HepG2 (cell line): Measurements from ENCODE around the gene GCN1. TPM values are rescaled to one million over a fixed set of nuclear protein-coding genes. Genes with fewer than 3 reads are reported as not detected.

Source experiments
- CC2D1A ChIP-seq: sonication (generic); formaldehyde crosslinking; IDR thresholded peaks from 2 replicates; pipeline ENCODE4 v1.8.1; 2023; ENCODE audit warnings: mild to moderate bottlenecking, missing genetic modification reagents
- GLI4 ChIP-seq: sonication (generic); formaldehyde crosslinking; IDR thresholded peaks from 2 replicates; pipeline ENCODE4 v1.5.1; 2020; ENCODE audit warnings: missing genetic modification reagents, mild to moderate bottlenecking, moderate library complexity, borderline replicate concordance
- HDAC6 ChIP-seq: fragments of 200-600 bp; sonication (generic); IDR thresholded peaks from 2 replicates; pipeline ENCODE4 v1.7.0; 2017; ENCODE audit warnings: mild to moderate bottlenecking, antibody characterized with exemption, low read length, low read depth
- KAT7 ChIP-seq: IDR thresholded peaks from 2 replicates; pipeline ENCODE4 v1.6.1; 2018; ENCODE audit warnings: borderline replicate concordance, missing compliant biosample characterization
- KMT2B ChIP-seq: IDR thresholded peaks from 2 replicates; pipeline ENCODE4 v1.6.1; 2016; ENCODE audit warnings: missing genetic modification reagents, missing compliant biosample characterization
- MZF1 ChIP-seq: sonication (generic); formaldehyde crosslinking; IDR thresholded peaks from 2 replicates; pipeline ENCODE4 v1.8.1; 2023; ENCODE audit warnings: mild to moderate bottlenecking, missing genetic modification reagents, borderline replicate concordance
- NFRKB ChIP-seq: fragments of 450-650 bp; IDR thresholded peaks from 2 replicates; pipeline ENCODE4 v1.6.1; 2017
- NONO ChIP-seq, 2 experiments: fragments of 450-650 bp in 1 of 2; sonication (generic) in 1 of 2; formaldehyde crosslinking in 1 of 2; IDR thresholded peaks in 1 of 2; conservative IDR thresholded peaks in 1 of 2; 2 replicates each; pipeline versions ENCODE4 v1.6.1 to v1.8.0; 2017 to 2022; ENCODE audit warnings: mild to moderate bottlenecking in 1 of 2, missing genetic modification reagents in 1 of 2, moderate library complexity in 1 of 2
- SATB2 ChIP-seq: sonication (generic); formaldehyde crosslinking; IDR thresholded peaks from 2 replicates; pipeline ENCODE4 v1.5.0; 2020; ENCODE audit warnings: missing genetic modification reagents
- SSRP1 ChIP-seq: IDR thresholded peaks from 2 replicates; pipeline ENCODE4 v1.6.1; 2016; ENCODE audit warnings: control low read depth
- ZBTB14 ChIP-seq: sonication (generic); formaldehyde crosslinking; IDR thresholded peaks from 2 replicates; pipeline ENCODE4 v1.4.0; 2020; ENCODE audit warnings: missing genetic modification reagents
- ZNF280D ChIP-seq: sonication (generic); formaldehyde crosslinking; IDR thresholded peaks from 2 replicates; pipeline ENCODE4 v1.5.1; 2020; ENCODE audit warnings: mild to moderate bottlenecking, missing genetic modification reagents
- ZNF282 ChIP-seq: fragments of 450-650 bp; IDR thresholded peaks from 2 replicates; pipeline ENCODE4 v1.6.1; 2018; ENCODE audit not compliant: partially characterized antibody
- ZNF350 ChIP-seq: sonication (generic); formaldehyde crosslinking; IDR thresholded peaks from 2 replicates; pipeline ENCODE4 v1.4.0; 2020; ENCODE audit warnings: mild to moderate bottlenecking, low read depth, missing genetic modification reagents, borderline replicate concordance
- ZNF446 ChIP-seq: sonication (generic); formaldehyde crosslinking; IDR thresholded peaks from 2 replicates; pipeline ENCODE4 v1.5.0; 2020; ENCODE audit warnings: mild to moderate bottlenecking, missing genetic modification reagents
- ZNF543 ChIP-seq: sonication (generic); formaldehyde crosslinking; IDR thresholded peaks from 2 replicates; pipeline ENCODE4 v1.4.0; 2020; ENCODE audit warnings: mild to moderate bottlenecking, missing genetic modification reagents
- ZNF546 ChIP-seq: sonication (generic); formaldehyde crosslinking; conservative IDR thresholded peaks from 2 replicates; pipeline ENCODE4 v1.8.1; 2023; ENCODE audit warnings: mild to moderate bottlenecking, missing genetic modification reagents
- ZNF678 ChIP-seq: sonication (generic); formaldehyde crosslinking; IDR thresholded peaks from 2 replicates; pipeline ENCODE4 v1.4.0; 2020; ENCODE audit warnings: mild to moderate bottlenecking, missing genetic modification reagents
- polyA plus RNA-seq, 8 experiments: library from polyadenylated mRNA; depleted of rRNA in 3 of 8; stranded (reverse) in 7 of 8; unstranded in 1 of 8; fragments of >200 nt; fragmentation: Illumina TruSeq in 4 of 8; extraction: Trizol in 4 of 8; gene quantifications; 2 replicates each; pipeline versions ENCODE4 v1.2.1 to v1.2.3, GENCODE V29; 2011 to 2016; ENCODE audit warnings: low read depth in 4 of 8, missing spikeins in 1 of 8, mixed read lengths in 1 of 8; ENCODE audit not compliant: insufficient read depth in 1 of 8
- total RNA-seq, 5 experiments: library from RNA; depleted of rRNA; stranded (reverse); fragments of >200 nt; fragmentation: Illumina TruSeq; extraction: Trizol; gene quantifications; 2 replicates each; pipeline ENCODE4 v1.2.3, GENCODE V29; 2016; ENCODE audit warnings: low read depth in 1 of 5
- TF ChIP-seq, protein P1 (sequence below): sonication (generic); formaldehyde crosslinking; IDR thresholded peaks from one replicate; pipeline ENCODE4 v1.5.1; 2020; ENCODE audit warnings: mild to moderate bottlenecking, missing genetic modification reagents; ENCODE audit errors: not compliant biosample characterization

The GCN1 gene
- total and polyA plus RNA-seq, 2 of the 13 experiments (the other 11 are each of a cell fraction or from before 2014, with no cell fraction given) = 58.2 to 83.0 TPM

GRCh38 chr12:120116441-120116791, 78.1 kb downstream of the GCN1 start, which contains the start of gene RAB35 (continued):
- TF ChIP-seq, protein P1, sequence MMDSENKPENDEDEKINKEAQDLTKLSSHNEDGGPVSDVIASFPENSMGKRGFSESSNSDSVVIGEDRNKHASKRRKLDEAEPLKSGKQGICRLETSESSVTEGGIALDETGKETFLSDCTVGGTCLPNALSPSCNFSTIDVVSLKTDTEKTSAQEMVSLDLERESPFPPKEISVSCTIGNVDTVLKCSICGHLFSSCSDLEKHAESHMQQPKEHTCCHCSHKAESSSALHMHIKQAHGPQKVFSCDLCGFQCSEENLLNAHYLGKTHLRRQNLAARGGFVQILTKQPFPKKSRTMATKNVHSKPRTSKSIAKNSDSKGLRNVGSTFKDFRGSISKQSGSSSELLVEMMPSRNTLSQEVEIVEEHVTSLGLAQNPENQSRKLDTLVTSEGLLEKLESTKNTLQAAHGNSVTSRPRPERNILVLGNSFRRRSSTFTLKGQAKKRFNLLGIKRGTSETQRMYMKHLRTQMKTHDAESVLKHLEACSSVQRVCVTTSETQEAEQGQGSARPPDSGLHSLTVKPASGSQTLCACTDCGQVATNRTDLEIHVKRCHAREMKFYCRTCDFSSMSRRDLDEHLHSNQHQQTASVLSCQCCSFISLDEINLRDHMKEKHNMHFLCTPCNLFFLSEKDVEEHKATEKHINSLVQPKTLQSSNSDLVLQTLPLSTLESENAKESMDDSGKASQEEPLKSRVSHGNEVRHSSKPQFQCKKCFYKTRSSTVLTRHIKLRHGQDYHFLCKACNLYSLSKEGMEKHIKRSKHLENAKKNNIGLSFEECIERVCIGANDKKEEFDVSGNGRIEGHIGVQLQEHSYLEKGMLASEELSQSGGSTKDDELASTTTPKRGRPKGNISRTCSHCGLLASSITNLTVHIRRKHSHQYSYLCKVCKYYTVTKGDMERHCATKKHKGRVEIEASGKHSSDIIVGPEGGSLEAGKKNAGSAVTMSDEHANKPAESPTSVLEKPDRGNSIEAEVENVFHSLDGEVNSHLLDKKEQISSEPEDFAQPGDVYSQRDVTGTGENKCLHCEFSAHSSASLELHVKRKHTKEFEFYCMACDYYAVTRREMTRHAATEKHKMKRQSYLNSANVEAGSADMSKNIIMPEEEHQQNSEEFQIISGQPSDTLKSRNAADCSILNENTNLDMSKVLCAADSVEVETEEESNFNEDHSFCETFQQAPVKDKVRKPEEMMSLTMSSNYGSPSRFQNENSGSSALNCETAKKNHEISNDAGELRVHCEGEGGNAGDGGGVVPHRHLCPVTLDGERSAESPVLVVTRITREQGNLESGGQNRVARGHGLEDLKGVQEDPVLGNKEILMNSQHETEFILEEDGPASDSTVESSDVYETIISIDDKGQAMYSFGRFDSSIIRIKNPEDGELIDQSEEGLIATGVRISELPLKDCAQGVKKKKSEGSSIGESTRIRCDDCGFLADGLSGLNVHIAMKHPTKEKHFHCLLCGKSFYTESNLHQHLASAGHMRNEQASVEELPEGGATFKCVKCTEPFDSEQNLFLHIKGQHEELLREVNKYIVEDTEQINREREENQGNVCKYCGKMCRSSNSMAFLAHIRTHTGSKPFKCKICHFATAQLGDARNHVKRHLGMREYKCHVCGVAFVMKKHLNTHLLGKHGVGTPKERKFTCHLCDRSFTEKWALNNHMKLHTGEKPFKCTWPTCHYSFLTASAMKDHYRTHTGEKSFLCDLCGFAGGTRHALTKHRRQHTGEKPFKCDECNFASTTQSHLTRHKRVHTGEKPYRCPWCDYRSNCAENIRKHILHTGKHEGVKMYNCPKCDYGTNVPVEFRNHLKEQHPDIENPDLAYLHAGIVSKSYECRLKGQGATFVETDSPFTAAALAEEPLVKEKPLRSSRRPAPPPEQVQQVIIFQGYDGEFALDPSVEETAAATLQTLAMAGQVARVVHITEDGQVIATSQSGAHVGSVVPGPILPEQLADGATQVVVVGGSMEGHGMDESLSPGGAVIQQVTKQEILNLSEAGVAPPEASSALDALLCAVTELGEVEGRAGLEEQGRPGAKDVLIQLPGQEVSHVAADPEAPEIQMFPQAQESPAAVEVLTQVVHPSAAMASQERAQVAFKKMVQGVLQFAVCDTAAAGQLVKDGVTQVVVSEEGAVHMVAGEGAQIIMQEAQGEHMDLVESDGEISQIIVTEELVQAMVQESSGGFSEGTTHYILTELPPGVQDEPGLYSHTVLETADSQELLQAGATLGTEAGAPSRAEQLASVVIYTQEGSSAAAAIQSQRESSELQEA = no peak
- TF ChIP-seq NONO (IDR thresholded peaks at IDR 0.05) (no peak), NONO (CRISPR knock-in tag; conservative IDR thresholded peaks at IDR 0.05) (no peak), ZNF282 (no peak), HDAC6 (no peak), KAT7 (no peak), SSRP1 (no peak), ZNF543 (CRISPR knock-in tag) (no peak), NFRKB (no peak), ZBTB14 (CRISPR knock-in tag) (no peak), ZNF546 (no peak), ZNF446 (no peak), CC2D1A (CRISPR knock-in tag) (no peak), GLI4 (CRISPR knock-in tag) (no peak), ZNF678 (CRISPR knock-in tag) (peak; percentile 1; the same call in 1 of the 2 replicates), ZNF280D (CRISPR knock-in tag) (no peak), ZNF350 (CRISPR knock-in tag) (no peak), SATB2 (no peak), MZF1 (CRISPR knock-in tag) (no peak), KMT2B (no peak)
